HG03432 (cell line): ENCODE measurements around the gene IZUMO4.

Source experiments
- ATAC-seq: cut with Tn5 transposase; IDR thresholded peaks from one replicate; pipeline ENCODE4 v1.9.1; 2021; ENCODE audit warnings: mild to moderate bottlenecking, moderate library complexity; ENCODE audit not compliant: unreplicated experiment

IZUMO4 gene

DNA sequence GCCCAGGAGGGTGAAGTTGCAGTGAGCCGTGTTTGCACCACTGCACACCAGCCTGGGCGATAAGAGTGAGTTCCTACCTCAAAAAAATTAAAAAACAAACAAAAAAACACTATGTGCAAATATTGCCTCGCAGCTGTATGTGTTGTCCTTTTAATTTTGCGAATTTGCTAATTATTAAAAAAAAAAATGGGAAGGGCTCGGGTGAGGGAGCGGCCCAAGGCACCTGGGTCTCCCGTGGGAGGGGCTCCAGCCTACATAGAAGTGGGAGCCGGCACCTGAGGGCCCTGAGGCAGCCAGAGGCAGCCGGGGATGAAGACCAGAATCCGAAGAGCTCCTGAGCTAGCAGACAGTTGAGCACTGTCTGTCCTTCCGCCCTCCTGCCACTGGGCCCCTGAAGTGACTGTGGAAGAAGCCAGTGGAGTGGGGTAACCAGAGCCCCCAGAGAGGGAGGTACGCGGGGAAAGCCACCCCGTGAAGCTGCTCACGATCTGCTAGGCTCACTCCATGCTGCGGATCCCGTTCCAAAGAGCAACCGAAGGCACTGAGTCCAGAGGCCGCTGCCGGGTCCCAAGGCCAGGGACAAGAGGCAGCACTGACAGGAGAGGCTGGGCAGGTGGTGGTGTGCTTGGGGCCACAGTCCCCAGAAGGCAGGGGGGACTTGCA is 6.5 kb downstream of the IZUMO4 start:
- ATAC-seq = no peak

DNA sequence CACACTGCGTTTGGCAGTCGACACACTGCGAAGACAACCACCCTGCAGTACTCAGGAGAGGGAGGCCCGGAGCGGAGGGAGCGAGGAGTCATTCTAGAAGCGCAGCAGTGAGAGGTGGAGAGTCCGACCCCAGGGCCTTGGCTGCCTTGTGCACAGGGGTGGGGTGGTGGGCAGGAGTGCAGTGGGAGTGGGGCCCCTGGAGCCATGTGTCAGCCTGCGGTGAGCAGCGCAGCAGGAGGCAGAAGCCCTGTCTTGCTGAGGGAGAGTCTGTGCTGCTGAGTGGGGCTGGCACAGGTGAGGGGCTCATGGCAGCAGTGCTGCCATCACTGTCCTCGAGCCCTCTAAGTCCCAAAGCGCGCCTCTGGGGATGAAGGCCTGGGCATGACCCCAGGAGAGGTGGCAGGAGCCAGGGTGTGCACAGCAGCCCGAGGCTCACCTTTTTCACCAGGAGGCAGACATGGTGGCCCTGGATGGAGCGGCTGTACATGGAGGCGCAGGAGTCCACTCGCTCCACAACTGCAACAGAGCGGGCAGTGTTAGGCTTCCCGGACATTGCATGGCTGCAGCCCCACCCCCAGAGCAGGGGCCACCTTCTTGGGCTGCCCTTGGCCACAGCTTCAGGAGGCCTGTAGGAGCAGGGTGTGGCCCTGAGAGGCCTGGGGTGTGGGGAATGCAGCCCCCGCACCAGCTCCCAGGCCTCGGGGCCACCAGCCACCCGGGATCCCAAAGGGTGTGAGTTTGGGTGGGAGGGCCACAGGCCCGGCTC is 11.7 kb downstream of the IZUMO4 start:
- no peak for ATAC-seq

DNA sequence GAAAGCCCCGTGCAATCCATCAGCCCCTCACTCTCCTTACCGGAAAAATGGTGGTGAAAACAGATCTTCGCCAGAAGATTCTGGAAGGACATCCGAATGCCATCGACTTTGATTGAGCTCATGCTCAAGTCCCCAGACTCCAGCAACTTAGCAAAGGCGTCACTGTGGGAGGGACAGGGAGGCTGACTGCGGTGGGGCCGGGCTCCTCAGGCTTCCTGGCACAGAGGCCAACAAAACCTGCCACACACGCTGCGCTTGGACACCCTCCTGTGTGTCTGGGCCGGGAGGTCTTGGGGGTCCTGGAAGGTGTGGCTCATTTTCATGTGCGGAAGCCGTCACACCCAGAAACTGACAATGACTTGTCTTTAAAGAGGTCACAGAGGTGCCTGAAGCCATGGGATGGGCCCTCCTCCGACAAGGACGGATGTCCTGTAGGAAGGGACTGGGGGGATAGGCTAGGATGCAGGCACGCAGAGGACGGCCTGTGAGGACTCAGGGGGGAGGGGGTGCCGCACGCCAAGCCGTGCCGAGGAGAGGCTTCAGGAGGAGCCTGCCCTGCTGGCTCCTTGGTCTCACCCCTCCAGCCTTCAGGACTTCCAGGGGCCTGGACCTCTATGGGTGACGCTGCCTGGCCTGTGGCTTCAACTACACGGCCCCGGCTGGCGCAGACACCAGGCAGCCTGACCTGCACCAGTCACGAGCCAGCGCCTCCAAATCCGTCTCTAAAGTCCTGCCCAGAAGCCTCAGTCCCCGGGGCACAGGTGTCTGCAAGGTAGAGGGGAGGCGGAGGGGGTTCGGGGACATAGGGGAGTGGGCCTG is 12.5 kb downstream of the IZUMO4 start:
- ATAC-seq = no peak

DNA sequence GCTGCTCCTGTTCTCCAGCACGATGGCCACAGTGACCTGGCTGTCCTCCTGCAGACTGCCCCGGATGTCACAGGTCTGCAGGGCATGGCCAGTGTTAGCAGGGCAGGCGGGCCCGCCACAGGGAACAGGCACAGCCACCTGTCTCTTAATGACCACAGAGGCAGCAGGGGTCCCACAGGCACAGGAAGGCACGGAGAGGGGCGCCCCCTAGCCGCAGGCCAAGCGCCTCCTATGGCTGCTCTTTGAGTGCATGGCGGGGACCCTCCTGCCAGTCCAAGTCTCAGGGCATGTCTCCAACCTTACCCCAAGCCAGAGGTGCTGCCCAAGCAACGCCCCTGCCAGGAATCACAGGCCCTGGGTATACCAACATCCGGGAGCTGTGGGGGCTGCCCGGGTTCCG is 14.1 kb downstream of the IZUMO4 start:
- ATAC-seq = no peak

DNA sequence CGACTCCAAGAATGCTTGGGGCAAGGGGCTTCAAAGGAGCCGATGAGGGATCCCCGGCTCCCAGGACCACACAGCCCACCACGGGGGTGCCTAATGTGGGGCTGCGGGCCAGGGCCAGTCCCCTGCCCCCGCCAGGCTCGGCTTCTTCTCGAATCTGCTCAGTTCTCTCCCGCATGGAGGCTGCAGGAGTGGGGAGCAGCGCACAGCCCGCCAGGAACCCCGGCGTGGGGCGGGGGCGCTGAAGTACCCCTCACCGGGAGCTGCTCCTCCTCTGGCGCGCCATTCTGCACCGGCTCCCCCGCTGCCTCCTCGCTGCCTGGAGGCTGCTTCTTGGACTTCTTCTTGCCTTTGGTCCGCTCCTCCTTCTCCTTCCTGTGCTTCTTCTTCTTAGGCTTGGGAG is 14.7 kb downstream of the IZUMO4 start:
- no peak for ATAC-seq

DNA sequence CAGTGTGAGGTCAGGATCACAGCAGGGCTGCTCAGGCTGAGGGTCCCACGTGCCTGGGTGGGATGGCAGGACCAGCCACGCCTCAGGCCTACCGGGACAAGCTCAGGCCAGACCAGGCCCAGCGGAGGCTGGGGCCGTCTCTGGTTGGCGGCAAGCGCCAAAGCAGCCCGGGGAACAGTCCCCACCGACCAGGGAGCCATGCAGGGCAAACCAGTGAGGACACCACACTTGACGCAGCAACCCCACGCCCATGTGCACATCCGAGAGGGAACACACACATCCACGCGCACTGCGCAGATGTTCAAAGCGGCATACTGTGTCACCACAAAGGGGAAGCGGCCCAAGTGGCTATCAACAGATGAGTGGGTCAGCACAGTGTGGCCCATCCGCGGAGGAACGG is 15.2 kb downstream of the IZUMO4 start:
- no peak for ATAC-seq

GRCh38 chr19:2112516-2113320 is 16.0 kb downstream of the IZUMO4 start:
- no peak for ATAC-seq

DNA sequence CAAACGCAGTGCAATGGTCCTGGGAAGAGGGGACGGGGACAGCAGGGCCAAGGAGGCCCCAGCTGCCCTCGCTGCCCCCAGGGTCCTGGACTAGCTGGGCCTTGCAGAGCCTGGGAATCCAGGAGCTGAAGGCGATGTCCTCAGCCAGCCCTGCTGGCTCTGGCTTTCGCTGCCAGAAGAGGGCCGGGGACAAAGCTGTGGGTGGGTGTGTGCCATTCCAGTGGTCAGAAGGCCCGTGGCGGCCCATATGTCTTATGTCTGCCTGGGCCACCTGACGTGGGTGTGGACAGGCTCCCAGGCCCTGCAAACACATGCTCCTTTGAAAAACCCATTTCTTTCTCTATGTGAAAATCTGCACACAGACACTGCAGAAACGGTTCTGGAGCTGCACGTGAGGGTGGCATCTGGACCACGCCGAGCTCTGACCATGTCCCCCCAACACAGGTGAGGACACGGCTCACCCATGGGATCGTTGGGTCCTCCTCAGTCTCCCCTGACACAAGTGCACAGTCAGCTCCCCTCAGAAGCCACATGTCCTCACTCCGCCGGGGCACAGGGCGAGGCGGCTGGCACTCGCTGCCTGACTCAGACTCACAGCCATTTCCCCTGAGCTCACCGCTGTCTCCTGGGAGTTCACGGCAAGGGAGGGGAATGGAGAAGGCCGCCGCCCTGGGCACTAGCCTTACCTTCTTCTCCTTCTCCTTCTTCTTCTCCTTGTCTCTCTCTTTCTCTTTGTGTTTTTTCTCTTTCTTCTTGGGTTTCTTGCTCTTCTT is 16.9 kb downstream of the IZUMO4 start:
- ATAC-seq = no peak

DNA sequence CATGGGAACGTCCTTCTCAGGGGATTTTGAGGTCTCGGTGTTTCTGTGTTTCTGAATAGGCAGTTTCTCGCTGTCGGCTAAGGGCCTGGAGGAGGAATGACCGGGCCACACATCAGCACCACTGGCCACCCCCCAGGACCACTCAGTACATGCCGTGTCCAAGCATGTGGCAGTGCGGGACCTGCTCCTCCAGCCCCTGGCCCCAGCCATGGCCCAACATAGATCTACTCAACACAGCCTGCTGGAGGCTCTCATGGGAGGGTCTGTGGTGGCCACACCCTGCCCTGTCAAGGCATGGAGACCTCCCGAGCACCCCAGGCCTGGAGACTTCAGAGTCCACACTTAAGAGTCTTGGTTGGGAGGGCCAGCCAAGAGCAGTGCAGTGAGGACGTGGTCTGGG is 17.5 kb downstream of the IZUMO4 start:
- no peak for ATAC-seq

DNA sequence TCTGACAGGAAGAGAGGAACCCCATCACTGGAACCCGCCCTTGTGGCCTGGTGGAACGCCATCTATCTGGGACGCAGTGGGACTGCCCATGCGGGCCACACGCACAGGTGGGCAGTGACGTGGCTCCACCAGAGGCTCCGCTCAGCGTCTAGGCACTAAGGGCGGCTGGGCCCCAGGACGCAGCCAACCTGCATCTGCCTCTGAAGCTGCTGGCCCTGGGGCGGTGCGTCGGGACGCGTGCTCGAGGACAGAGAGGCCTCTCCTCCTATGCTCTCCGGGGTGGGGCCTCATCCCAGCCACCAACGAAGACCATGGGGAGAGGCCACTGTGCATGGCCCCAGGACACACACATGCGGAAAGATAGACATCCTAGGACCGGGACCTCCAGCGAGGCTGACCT is 18.1 kb downstream of the IZUMO4 start:
- ATAC-seq = no peak

DNA sequence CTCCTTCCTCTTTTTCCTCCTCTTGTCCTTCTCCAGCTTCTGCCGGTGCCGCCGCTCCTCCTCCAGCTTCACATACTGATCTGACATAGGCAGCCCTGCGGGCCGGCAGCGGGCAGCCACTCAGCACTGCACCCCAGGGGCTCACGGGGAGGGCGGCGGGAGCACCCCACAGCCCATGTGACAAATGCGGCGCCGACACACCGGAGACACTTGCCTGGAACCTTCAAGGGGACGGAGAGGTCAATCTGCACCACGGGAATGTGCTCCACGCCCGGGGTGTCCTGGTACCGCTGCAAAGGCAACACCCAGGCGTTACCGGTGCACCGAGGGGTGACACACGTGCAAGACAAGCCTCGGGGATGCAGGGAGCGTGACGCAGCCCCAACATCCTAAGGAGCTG is 18.6 kb downstream of the IZUMO4 start:
- no peak for ATAC-seq

DNA sequence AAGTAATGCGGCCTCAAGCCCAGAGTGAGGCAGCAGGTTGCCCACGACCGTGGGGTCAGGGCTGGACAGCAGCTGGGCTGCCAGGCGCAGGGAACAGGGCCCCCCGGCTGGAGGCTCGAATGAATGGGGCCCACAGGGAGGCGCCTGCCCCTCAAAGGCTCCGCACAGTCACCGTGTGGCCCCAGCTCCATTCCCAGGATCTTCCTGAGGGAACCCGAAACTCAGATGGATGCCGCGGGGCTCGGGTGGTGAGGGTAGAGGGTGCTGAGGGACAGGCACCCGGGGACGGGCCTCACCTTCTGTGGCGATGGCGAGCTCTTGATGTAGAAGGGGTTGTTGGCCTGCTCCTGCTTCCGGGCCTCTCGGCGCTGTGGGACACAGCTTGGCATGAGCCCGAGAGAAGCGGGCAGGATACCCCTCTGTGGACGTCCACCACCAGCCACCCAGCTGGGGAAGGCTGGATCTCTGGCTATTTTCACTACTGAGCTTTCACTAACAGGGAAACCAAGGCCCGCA is 19.3 kb downstream of the IZUMO4 start:
- ATAC-seq = no peak

- no peak for ATAC-seq
Observed at GRCh38 chr19:2116507-2116906, 19.8 kb downstream of the IZUMO4 start.

DNA sequence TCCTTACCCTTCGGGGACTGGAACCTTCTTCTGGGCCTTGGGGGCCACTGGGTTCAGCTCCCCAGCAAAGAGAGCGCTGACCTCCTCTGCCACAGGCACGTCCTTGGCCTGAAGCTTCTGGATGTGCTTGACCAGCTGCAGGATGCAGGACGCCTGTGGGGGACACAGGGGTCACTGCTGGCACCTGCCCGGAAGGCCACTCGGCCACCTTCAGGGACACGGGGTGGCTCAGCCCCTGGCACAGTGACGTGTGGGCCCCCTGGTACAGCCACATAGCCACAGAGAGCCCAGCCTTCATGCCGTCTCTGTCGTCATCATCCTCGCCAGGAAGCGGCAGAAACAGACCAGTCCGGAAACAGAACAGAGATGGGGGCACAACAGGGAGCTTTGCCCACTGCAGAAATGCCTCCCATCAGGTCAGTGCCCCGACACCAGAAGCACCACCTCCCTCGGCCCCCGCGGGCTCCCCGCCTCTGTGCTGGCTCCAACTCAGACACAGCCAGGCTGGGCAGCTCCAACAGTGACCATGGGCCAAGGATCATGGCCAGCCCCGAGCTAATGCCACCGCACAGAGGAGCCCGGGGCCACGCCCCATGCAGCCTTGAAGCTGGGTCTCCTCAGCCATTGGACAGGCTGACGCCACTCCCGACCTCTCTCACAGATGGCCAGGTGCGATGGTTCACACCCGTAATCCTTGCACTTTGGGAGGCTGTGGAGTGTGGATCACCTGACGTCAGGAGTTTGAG is 20.7 kb downstream of the IZUMO4 start:
- ATAC-seq = no peak

DNA sequence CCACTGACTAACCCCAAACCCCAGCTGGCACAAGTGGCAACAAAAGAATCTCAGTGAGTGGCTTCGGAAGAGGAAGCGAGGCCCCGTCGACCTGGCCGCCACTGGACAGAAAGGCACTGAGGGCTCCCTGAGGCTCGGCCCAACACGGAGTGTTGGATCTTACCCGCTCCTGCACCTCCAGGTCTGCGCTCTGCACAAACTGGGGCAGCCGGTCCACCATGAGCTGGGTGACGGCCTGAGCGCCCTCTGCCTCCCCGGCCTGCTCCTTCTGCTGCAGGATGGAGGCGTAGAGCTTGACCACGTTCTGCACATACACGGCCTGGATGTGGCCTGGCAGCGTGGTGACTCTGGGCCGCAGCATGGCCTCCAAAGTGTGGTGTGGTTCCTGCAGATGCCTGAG is 21.7 kb downstream of the IZUMO4 start:
- ATAC-seq = no peak

DNA sequence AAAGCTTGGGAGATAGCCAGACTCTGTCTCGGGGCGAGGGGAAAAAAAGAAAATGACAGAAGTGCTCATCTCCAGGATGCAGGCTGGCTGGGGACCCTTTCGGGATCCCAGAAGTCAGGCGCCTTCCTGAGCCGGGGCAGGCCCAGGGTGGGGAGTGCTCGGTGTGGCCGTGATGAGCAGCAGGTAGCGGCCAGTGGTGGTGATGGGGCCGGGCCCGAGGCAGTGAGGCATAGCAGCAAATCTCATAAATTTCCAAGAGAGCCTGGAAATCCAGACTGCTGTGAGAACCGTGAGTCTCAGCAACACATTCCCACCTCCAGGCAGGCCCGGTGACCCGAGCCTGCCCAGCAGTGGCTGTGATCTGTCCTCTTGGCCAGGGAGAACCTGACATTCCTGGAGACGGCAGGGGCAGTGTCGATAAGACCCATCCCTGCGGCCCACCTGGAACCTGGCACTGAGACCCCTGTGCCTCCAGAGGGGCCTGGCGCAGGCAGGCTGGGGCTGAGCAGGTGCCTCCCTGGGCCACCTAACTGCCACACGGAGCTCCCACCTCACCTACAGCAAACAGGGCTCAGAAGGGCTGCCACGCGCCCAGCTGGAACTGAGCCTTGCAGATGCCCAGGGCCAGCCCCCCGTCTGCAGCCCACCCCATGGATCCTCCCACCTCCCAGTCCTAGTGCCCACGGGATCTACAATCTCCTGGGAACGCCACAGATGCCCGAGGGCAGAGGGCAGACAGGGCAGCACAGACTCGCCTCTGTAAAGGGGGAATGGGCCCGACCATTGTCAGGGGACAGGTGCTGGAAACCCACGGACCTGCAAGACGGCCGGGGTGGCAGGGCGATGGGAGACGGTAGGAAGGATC is 23.4 kb downstream of the IZUMO4 start:
- no peak for ATAC-seq

DNA sequence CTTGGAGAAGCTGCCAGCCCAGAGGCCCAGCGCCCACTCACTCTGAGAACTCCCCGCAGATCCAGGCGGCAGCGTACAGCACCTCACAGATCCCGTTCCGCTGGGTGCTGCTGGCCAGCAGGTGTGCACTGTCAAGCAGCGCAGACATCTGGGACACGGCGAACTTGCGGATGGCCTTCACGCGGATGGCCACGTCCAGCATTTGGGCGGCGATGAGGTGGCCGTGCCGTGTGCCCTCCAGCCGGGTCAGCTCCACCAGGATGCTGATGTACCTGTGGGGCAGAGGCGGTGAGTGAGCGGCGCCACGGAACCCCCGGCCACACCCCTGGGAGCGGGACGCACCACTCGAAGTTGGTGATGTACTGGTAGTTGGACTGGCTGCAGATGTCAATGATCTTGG is 24.1 kb downstream of the IZUMO4 start:
- no peak for ATAC-seq

- ATAC-seq = no peak
Observed at GRCh38 chr19:2121416-2122051, 24.8 kb downstream of the IZUMO4 start.
